Breast epithelium (tissue), 3 donors: ENCODE measurements around the gene ZDHHC21.

ENCODE experiments used
- POLR2A ChIP-seq: fragments of 450-650 bp; IDR thresholded peaks from one replicate; pipeline ENCODE4 v1.6.1; 2016; ENCODE audit warnings: antibody characterized with exemption, mild to moderate bottlenecking, moderate library complexity
- TF ChIP-seq, protein P1 (sequence below), 3 donors: fragments of 450-650 bp; IDR thresholded peaks; one replicate each; pipeline ENCODE4 v1.5.1; 2016 to 2017; ENCODE audit warnings: antibody characterized with exemption in 3 of 3, mild to moderate bottlenecking in 3 of 3, moderate library complexity in 3 of 3

DNA sequence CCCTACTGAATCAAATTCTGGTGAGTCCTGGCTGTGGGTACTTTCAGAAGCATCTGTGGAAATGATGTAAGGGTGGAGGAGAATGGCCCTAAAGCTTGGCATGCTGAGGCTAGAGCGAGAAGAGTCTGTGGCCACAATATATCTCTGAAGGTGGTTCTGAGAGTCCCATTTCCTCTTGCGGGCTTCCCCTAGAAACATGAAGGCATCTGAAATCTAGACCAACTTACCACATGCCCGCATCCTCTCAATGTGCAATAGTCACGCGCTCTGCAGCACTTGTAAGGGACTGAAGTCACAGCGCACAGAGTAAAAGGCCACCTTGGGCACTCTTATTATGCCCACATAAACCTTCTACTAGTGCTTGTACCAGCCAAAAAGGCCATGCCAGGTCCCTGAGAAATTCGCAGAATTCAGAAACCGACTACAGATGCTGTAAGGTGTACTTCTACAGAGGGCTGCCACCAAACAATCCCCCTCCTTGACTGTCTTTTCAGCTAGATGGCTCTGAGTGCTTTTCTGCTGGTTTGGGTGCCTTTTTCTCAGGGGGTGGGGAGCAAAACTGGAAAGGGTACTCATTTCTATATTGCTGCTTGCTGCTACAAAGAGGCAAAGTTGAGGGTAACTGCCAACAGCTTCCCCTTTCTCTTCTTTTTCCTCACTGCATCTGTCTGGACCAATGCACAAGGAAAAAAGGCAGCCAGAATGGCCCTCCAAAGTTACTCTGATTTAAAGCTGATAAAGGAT is 107.3 kb downstream of the ZDHHC21 start:
- TF ChIP-seq, protein P1, sequence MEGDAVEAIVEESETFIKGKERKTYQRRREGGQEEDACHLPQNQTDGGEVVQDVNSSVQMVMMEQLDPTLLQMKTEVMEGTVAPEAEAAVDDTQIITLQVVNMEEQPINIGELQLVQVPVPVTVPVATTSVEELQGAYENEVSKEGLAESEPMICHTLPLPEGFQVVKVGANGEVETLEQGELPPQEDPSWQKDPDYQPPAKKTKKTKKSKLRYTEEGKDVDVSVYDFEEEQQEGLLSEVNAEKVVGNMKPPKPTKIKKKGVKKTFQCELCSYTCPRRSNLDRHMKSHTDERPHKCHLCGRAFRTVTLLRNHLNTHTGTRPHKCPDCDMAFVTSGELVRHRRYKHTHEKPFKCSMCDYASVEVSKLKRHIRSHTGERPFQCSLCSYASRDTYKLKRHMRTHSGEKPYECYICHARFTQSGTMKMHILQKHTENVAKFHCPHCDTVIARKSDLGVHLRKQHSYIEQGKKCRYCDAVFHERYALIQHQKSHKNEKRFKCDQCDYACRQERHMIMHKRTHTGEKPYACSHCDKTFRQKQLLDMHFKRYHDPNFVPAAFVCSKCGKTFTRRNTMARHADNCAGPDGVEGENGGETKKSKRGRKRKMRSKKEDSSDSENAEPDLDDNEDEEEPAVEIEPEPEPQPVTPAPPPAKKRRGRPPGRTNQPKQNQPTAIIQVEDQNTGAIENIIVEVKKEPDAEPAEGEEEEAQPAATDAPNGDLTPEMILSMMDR (IDR thresholded peaks at IDR 0.05) = no peak
- no peak for TF ChIP-seq POLR2A
